Measurements from ENCODE around the gene PAQR3.

The PAQR3 gene

GRCh38 chr4:78962597-78963115 is 23.4 kb upstream of the PAQR3 start:
- no peak for DNase-seq (ENCODE audit: low spot score)
- TF ChIP-seq, protein P1, sequence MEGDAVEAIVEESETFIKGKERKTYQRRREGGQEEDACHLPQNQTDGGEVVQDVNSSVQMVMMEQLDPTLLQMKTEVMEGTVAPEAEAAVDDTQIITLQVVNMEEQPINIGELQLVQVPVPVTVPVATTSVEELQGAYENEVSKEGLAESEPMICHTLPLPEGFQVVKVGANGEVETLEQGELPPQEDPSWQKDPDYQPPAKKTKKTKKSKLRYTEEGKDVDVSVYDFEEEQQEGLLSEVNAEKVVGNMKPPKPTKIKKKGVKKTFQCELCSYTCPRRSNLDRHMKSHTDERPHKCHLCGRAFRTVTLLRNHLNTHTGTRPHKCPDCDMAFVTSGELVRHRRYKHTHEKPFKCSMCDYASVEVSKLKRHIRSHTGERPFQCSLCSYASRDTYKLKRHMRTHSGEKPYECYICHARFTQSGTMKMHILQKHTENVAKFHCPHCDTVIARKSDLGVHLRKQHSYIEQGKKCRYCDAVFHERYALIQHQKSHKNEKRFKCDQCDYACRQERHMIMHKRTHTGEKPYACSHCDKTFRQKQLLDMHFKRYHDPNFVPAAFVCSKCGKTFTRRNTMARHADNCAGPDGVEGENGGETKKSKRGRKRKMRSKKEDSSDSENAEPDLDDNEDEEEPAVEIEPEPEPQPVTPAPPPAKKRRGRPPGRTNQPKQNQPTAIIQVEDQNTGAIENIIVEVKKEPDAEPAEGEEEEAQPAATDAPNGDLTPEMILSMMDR (IDR thresholded peaks at IDR 0.05; ENCODE audit: borderline replicate concordance, control extremely low read depth, extremely low read depth, insufficient read depth, missing control alignments) = no peak
- in situ Hi-C loops (cut with MboI; ENCODE audit: low sequenced_read_pairs, unreplicated experiment) = no loop called here

GRCh38 chr4:78960926-78961325 is 21.7 kb upstream of the PAQR3 start:
- TF ChIP-seq, protein P1 (IDR thresholded peaks at IDR 0.05; ENCODE audit: borderline replicate concordance, control extremely low read depth, extremely low read depth, insufficient read depth, missing control alignments) = no peak
- DNase-seq (ENCODE audit: low spot score) = no peak
- in situ Hi-C loops (cut with MboI; ENCODE audit: low sequenced_read_pairs, unreplicated experiment) = no loop called here

GRCh38 chr4:78956975-78957374 is 17.7 kb upstream of the PAQR3 start:
- DNase-seq (ENCODE audit: low spot score) = no peak
- TF ChIP-seq, protein P1 (IDR thresholded peaks at IDR 0.05; ENCODE audit: borderline replicate concordance, control extremely low read depth, extremely low read depth, insufficient read depth, missing control alignments) = no peak
- in situ Hi-C loops (cut with MboI; ENCODE audit: low sequenced_read_pairs, unreplicated experiment) = no loop called here

GRCh38 chr4:78953769-78954666 is 14.8 kb upstream of the PAQR3 start:
- TF ChIP-seq, protein P1 (IDR thresholded peaks at IDR 0.05; ENCODE audit: borderline replicate concordance, control extremely low read depth, extremely low read depth, insufficient read depth, missing control alignments) = no peak
- in situ Hi-C loops (cut with MboI; ENCODE audit: low sequenced_read_pairs, unreplicated experiment) = no loop called here

DNA sequence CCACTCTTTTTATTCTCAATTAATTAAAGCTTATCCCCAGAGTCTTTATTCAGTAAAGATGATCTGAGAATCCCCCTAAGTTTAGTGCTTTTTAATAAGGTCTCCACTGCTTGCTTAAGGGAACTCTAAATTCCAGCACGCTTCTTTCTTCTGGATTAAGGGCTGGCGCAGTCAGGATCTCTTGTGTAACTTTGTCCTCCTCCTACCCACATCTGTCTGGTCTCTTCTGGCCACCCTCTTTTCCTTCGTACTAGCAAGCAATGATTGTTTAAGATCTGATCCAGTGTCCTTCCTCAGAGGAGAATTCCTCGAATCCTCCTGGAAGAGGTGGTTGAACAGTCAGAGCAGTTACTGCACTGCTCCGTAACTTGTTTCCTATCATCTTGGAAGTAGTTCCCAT is 14.0 kb upstream of the PAQR3 start:
- TF ChIP-seq, protein P1 (IDR thresholded peaks at IDR 0.05; ENCODE audit: borderline replicate concordance, control extremely low read depth, extremely low read depth, insufficient read depth, missing control alignments) = no peak
- in situ Hi-C loops (cut with MboI; ENCODE audit: low sequenced_read_pairs, unreplicated experiment) = no loop called here
- DNase-seq (ENCODE audit: low spot score) = no peak

More at GRCh38 chr4:78953769-78954666, 14.8 kb upstream of the PAQR3 start:
- no peak for DNase-seq (ENCODE audit: low spot score)

GRCh38 chr4:78951862-78952472 is 12.7 kb upstream of the PAQR3 start:
- TF ChIP-seq, protein P1 (IDR thresholded peaks at IDR 0.05; ENCODE audit: borderline replicate concordance, control extremely low read depth, extremely low read depth, insufficient read depth, missing control alignments) = peak; percentile 56
- in situ Hi-C loops (cut with MboI; ENCODE audit: low sequenced_read_pairs, unreplicated experiment) = no loop called here

More at GRCh38 chr4:78951862-78952472, 12.7 kb upstream of the PAQR3 start:
- DNase-seq (ENCODE audit: low spot score) = peak; percentile 21

Data from GM13976 (cell line).